Trophoblast cell (in vitro differentiated cells and primary cell): ENCODE data around the gene MEGF11.

Source experiments
- DNase-seq, 2 donors: peaks; one replicate each; pipeline ENCODE4 v3.0.0-alpha.2; 2016
- H2AFZ ChIP-seq: 2 replicates; pipeline ENCODE4 v1.6.1; 2013; ENCODE audit warnings: low read length, moderate library complexity, mild to moderate bottlenecking; ENCODE audit not compliant: insufficient read depth, poor library complexity
- H2AK5ac ChIP-seq: 2 replicates; pipeline ENCODE4 v1.6.1; 2013; ENCODE audit warnings: mild to moderate bottlenecking, low read length
- H2BK120ac ChIP-seq: 2 replicates; pipeline ENCODE4 v1.6.1; 2013; ENCODE audit warnings: low read length, mild to moderate bottlenecking, moderate library complexity; ENCODE audit not compliant: insufficient read depth, poor library complexity
- H2BK12ac ChIP-seq: 2 replicates; pipeline ENCODE4 v1.6.1; 2013; ENCODE audit warnings: mild to moderate bottlenecking, low read length, moderate library complexity
- H2BK5ac ChIP-seq: 2 replicates; pipeline ENCODE4 v1.6.1; 2013; ENCODE audit warnings: low read length, low read depth, moderate library complexity, mild to moderate bottlenecking; ENCODE audit not compliant: poor library complexity
- H3K14ac ChIP-seq: 2 replicates; pipeline ENCODE4 v1.6.1; 2013; ENCODE audit warnings: mild to moderate bottlenecking, low read length
- H3K18ac ChIP-seq: 2 replicates; pipeline ENCODE4 v1.6.1; 2013; ENCODE audit warnings: mild to moderate bottlenecking, low read length
- H3K23ac ChIP-seq: 2 replicates; pipeline ENCODE4 v1.6.1; 2013; ENCODE audit warnings: low read length
- H3K27ac ChIP-seq: 2 replicates; pipeline ENCODE4 v1.5.1; 2013; ENCODE audit warnings: low read depth, mild to moderate bottlenecking, inconsistent platforms, low read length, moderate library complexity
- H3K27me3 ChIP-seq: 2 replicates; pipeline ENCODE4 v1.6.1; 2013; ENCODE audit warnings: inconsistent platforms, mild to moderate bottlenecking, low read length, moderate library complexity; ENCODE audit not compliant: insufficient read depth
- H3K36me3 ChIP-seq, 2 experiments: 1 replicate in 1 of 2; 2 replicates in 1 of 2; pipeline ENCODE4 v1.6.1; 2013; ENCODE audit warnings: low read length in 2 of 2, mild to moderate bottlenecking in 2 of 2, moderate library complexity in 1 of 2; ENCODE audit not compliant: insufficient read depth in 2 of 2, control insufficient read depth in 1 of 2
- H3K4ac ChIP-seq: 2 replicates; pipeline ENCODE4 v1.6.1; 2013; ENCODE audit warnings: low read depth, mild to moderate bottlenecking, low read length, moderate library complexity
- H3K4me1 ChIP-seq, 2 experiments: 1 replicate in 1 of 2; 2 replicates in 1 of 2; pipeline ENCODE4 v1.6.1; 2013; ENCODE audit warnings: low read length in 2 of 2, mild to moderate bottlenecking in 2 of 2, moderate library complexity in 1 of 2; ENCODE audit not compliant: insufficient read depth in 2 of 2, control insufficient read depth in 1 of 2
- H3K4me2 ChIP-seq: 2 replicates; pipeline ENCODE4 v1.6.1; 2013; ENCODE audit warnings: inconsistent platforms, mild to moderate bottlenecking, low read length, moderate library complexity
- H3K4me3 ChIP-seq: 2 replicates; pipeline ENCODE4 v1.5.1; 2013; ENCODE audit warnings: mild to moderate bottlenecking, low read depth, low read length, inconsistent platforms
- H3K79me1 ChIP-seq: one replicate; pipeline ENCODE4 v1.6.1; 2013; ENCODE audit warnings: low read length
- H3K79me2 ChIP-seq: 2 replicates; pipeline ENCODE4 v1.6.1; 2013; ENCODE audit warnings: low read length, mild to moderate bottlenecking; ENCODE audit not compliant: control insufficient read depth, insufficient read depth, poor library complexity
- H3K9ac ChIP-seq: 2 replicates; pipeline ENCODE4 v1.6.1; 2013; ENCODE audit warnings: mild to moderate bottlenecking, low read length
- H3K9me3 ChIP-seq: 2 replicates; pipeline ENCODE4 v1.6.1; 2013; ENCODE audit warnings: low read depth, mild to moderate bottlenecking, control low read depth, inconsistent platforms, low read length; ENCODE audit not compliant: insufficient read depth
- H4K12ac ChIP-seq: 2 replicates; pipeline ENCODE4 v1.6.1; 2013; ENCODE audit warnings: low read depth, mild to moderate bottlenecking, low read length, moderate library complexity
- H4K8ac ChIP-seq: 2 replicates; pipeline ENCODE4 v1.6.1; 2013; ENCODE audit warnings: low read depth, mild to moderate bottlenecking, low read length, moderate library complexity
- H4K91ac ChIP-seq: one replicate; pipeline ENCODE4 v1.6.1; 2013; ENCODE audit warnings: low read depth, mild to moderate bottlenecking, low read length, moderate library complexity
- WGBS: extraction: QIAGEN DNeasy Blood & Tissue Kit; methylation state at CpG from one replicate; pipeline ENCODE4 v1.1.7; 2013; ENCODE audit warnings: missing lambda C conversion rate; ENCODE audit not compliant: insufficient read length, insufficient coverage; ENCODE audit errors: extremely low coverage; 5-methylcytosine and 5-hydroxymethylcytosine counted together

Gene MEGF11

DNA sequence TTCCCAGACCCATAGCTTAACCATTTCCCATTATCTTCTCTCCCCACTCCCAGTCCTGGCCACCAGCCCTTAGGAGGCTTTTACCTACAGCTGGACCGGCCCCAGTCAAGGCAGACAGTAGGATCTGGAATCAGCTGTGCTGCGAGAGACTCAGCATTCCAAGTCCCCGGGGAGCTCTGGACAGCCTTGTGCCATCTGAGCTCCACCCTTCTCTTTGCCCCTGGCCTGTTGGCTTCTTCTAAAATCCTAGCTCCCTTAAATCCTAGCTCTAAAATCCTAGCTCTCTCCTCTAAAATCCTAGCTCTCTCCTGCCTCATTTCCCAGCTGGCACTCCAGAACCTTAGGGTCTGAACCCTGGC lies 21.3 kb downstream of the MEGF11 start:
- Histone ChIP-seq H2AFZ (no peak overlapping the region), H2BK120ac (no peak overlapping the region), H3K4me1 (peaks cover 0 to 4% of the 10 kb centered on the region in 2 experiments), H2BK12ac (no peak overlapping the region), H4K8ac (no peak overlapping the region), H3K14ac (no peak overlapping the region), H3K4me2 (no peak overlapping the region), H2BK5ac (no peak overlapping the region), H4K12ac (no peak overlapping the region), H3K79me2 (no peaks in the 10 kb centered on the region), H3K23ac (no peak overlapping the region), H3K4ac (no peak overlapping the region), H3K4me3 (no peak overlapping the region), H3K36me3 (no peaks in the 10 kb centered on the region), H3K27me3 (no peaks in the 10 kb centered on the region), H3K9ac (no peak overlapping the region), H3K79me1 (no peaks in the 10 kb centered on the region), H4K91ac (no peak overlapping the region), H2AK5ac (no peak overlapping the region), H3K18ac (no peak overlapping the region), H3K27ac (no peak overlapping the region), H3K9me3 (no peaks in the 10 kb centered on the region)
- no CpG with 5 or more reads among the region's 3 CpGs for WGBS
- DNase-seq = no peak

DNA sequence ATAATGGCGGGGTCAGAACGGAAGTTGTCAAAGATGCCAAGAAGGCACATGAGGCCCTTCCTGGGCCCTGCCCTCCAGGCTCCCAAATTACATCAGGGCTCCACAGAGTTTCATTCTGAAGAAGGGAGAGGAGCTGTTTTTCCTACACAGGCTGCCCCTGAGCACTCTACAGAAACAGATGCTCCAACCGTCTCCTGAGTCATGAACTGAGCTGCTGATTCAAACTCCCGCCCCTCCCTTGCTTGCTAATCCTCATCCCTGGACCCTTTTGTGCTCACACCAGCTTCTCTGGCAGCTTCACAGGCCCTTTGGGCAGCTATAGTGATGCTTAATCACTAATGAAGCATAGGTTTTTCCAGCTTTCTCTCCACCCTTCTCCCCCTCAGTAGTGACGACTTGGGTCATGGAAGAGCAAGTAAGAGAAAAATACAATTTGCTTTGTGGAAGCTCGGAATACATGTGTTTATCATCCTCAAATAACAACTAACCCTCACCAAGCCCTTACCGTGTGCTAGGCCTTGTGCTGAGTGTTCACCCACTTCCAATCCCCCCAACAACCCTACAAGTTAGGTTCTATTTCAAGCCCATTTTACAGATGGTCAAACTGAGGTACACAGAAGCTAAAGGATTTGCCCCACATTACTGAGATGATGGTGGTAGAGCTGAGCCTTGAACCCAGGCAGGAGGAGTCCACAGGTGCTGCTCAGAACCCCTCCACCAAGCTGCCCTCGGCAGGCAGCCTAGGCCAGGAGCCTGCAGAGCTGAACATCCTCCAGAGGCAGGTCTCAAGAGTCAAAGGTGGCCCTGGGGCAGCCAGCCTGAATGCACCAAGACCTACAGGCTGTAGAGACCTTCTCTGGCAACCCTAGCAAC lies 21.9 kb downstream of the MEGF11 start:
- Histone ChIP-seq H3K9me3 (no peaks in the 10 kb centered on the region), H2AFZ (no peak overlapping the region)
- WGBS = no CpG with 5 or more reads among the region's 8 CpGs

DNA sequence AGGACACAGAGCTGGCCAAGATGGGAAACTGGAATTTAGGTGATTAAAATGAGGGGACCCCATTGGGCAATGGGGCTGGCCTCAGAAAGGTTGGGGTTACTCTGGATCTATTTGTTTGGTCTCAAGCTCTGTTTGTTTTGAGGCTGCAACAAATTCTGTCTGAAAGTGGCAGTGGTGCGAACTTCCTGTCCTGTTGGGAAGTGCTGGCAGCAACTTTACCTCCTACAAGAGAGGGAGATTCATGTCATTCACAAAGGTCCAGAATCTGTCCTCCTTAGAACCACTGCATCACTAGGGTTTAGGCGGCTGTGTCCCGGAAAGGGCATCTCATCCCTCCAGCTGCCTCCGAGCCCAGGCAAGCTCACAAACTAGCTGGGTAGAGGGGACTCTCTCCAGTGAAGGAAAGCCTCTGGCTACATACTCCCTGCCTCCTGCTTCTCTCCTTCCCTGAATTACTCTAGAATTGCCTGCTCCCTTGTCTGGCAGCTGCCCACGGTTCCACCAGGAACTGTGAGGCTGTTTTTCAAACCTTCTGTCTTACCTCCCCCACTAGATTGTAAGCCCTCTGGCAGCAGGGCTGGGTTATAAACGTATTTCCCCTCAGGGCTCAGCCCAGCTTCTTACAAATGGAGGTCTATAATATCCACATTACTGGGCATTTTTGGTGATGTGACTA lies 23.6 kb downstream of the MEGF11 start:
- Histone ChIP-seq H3K4ac (no peak overlapping the region), H2AK5ac (no peak overlapping the region), H3K27me3 (no peaks in the 10 kb centered on the region), H3K4me2 (no peak overlapping the region), H3K4me1 (peaks cover 0 to 4% of the 10 kb centered on the region in 2 experiments), H4K91ac (no peak overlapping the region), H2BK5ac (no peak overlapping the region), H3K79me2 (no peaks in the 10 kb centered on the region), H3K9me3 (no peaks in the 10 kb centered on the region), H3K18ac (no peak overlapping the region), H3K79me1 (no peaks in the 10 kb centered on the region), H2BK120ac (no peak overlapping the region), H3K4me3 (no peak overlapping the region), H3K9ac (no peak overlapping the region), H3K14ac (no peak overlapping the region), H2AFZ (no peak overlapping the region), H4K8ac (no peak overlapping the region), H3K23ac (no peak overlapping the region), H2BK12ac (no peak overlapping the region), H4K12ac (no peak overlapping the region), H3K27ac (no peak overlapping the region), H3K36me3 (no peaks in the 10 kb centered on the region)
- no peak for DNase-seq
- WGBS = no CpG with 5 or more reads among the region's 6 CpGs

More for the DNA sequence above, 21.9 kb downstream of the MEGF11 start:
- no peak overlapping the region for H4K12ac ChIP-seq
- no peak overlapping the region for H3K9ac ChIP-seq
- no peak overlapping the region for H3K18ac ChIP-seq
- no peak for DNase-seq
- no peak overlapping the region for H4K8ac ChIP-seq
- no peaks in the 10 kb centered on the region for H3K27me3 ChIP-seq
- no peak overlapping the region for H3K27ac ChIP-seq
- no peak overlapping the region for H3K4me3 ChIP-seq
- H3K79me2 ChIP-seq = no peaks in the 10 kb centered on the region
- H3K4me2 ChIP-seq = no peak overlapping the region
- no peak overlapping the region for H3K14ac ChIP-seq
- H2BK120ac ChIP-seq = no peak overlapping the region
- no peak overlapping the region for H2BK5ac ChIP-seq
- H2BK12ac ChIP-seq = no peak overlapping the region
- no peak overlapping the region for H4K91ac ChIP-seq
- H3K36me3 ChIP-seq = no peaks in the 10 kb centered on the region
- no peak overlapping the region for H2AK5ac ChIP-seq
- no peak overlapping the region for H3K23ac ChIP-seq
- H3K79me1 ChIP-seq = no peaks in the 10 kb centered on the region
- H3K4ac ChIP-seq = no peak overlapping the region
- peaks cover 0 to 4% of the 10 kb centered on the region in 2 experiments for H3K4me1 ChIP-seq

DNA sequence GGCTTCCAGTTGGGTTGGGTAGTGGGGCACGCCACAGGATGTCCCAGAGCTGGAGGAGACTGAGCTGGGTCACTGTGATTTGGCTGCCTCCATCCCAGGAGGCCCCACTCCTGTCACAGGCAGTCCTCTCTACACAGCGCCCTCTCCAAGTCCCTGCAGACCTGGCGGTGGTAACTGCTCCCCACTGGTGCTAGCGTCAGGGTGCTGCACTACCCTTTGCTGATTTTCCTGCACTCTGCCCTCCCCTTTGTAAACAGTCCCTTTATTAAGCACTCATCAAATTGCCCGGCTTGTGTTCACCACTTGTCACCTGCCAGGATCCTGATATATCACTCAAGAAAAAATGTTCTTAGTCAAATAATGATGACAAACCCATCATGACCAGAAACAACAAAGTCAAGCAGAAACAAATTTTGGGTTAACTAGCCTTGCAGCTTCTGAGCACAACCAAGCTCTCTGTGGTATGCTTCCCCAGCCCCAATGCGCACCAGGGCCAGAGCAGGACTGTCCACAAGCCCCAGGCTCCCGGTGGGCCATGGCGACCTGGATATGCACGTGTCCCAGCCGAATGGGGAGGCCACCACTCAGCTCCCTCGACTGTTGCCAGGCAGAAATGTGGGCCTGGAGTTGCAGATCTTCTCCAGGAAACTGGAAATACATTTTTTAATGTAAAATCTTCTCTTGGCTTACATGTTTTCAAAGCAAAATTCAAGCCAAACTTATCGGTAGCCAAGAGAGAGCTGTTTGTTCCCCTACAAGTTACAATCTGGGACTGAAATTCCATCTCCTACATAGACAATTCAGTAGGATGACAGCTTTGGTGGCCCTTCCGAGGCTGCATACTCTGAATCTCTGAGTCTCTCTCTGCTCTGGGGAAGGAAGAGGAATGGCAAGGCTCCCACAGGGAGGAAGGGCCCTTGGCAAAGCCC lies 24.5 kb downstream of the MEGF11 start:
- H2BK12ac ChIP-seq = no peak overlapping the region
- no peak overlapping the region for H3K18ac ChIP-seq
- H3K27ac ChIP-seq = no peak overlapping the region
- H3K9me3 ChIP-seq = no peaks in the 10 kb centered on the region
- no peak overlapping the region for H3K9ac ChIP-seq
- no peaks in the 10 kb centered on the region for H3K27me3 ChIP-seq
- H3K4me3 ChIP-seq = no peak overlapping the region
- H3K4me2 ChIP-seq = no peak overlapping the region
- H3K79me2 ChIP-seq = no peaks in the 10 kb centered on the region
- no peak overlapping the region for H3K4ac ChIP-seq
- H3K4me1 ChIP-seq = peaks cover 0 to 4% of the 10 kb centered on the region in 2 experiments
- no peak overlapping the region for H4K8ac ChIP-seq
- H3K23ac ChIP-seq = no peak overlapping the region
- H2BK5ac ChIP-seq = no peak overlapping the region
- H3K79me1 ChIP-seq = no peaks in the 10 kb centered on the region
- no peak overlapping the region for H3K14ac ChIP-seq
- H2AFZ ChIP-seq = no peak overlapping the region
- no peak overlapping the region for H4K12ac ChIP-seq
- no CpG with 5 or more reads among the region's 13 CpGs for WGBS
- DNase-seq = no peak
- no peak overlapping the region for H2BK120ac ChIP-seq
- no peak overlapping the region for H4K91ac ChIP-seq
- H3K36me3 ChIP-seq = no peaks in the 10 kb centered on the region
- H2AK5ac ChIP-seq = no peak overlapping the region
